HepG2 (cell line): ENCODE data around the gene SYNE1. TPM values are rescaled to one million over a fixed set of nuclear protein-coding genes. Genes with fewer than 3 reads are reported as not detected.

Experiments
- ARID5B ChIP-seq: IDR thresholded peaks from 2 replicates; pipeline ENCODE4 v1.4.0; 2020; ENCODE audit warnings: mild to moderate bottlenecking, missing genetic modification reagents
- ATF7 ChIP-seq, 2 experiments: fragments of 450-650 bp in 1 of 2; sonication (generic) in 1 of 2; formaldehyde crosslinking in 1 of 2; IDR thresholded peaks; 2 replicates each; pipeline versions ENCODE4 v1.4.0 to v1.6.1; 2016 to 2020; ENCODE audit warnings: antibody characterized with exemption in 1 of 2, mild to moderate bottlenecking in 1 of 2, missing genetic modification reagents in 1 of 2
- DNMT1 ChIP-seq: sonication (generic); formaldehyde crosslinking; IDR thresholded peaks from 2 replicates; pipeline ENCODE4 v1.5.1; 2020; ENCODE audit warnings: mild to moderate bottlenecking, missing genetic modification reagents
- EZH2 ChIP-seq: conservative IDR thresholded peaks from 2 replicates; pipeline ENCODE4 v1.6.1; 2012; ENCODE audit warnings: mild to moderate bottlenecking, low read depth, low read length, moderate library complexity
- FOXA1 ChIP-seq, 2 experiments: fragments of 450-650 bp in 1 of 2; sonication (generic) in 1 of 2; formaldehyde crosslinking in 1 of 2; IDR thresholded peaks; 2 replicates each; pipeline versions ENCODE4 v1.4.0 to v1.6.1; 2016 to 2020; ENCODE audit warnings: missing genetic modification reagents in 1 of 2
- GATAD1 ChIP-seq: IDR thresholded peaks from 2 replicates; pipeline ENCODE4 v1.6.1; 2016; ENCODE audit warnings: missing genetic modification reagents, missing compliant biosample characterization
- GLI4 ChIP-seq: sonication (generic); formaldehyde crosslinking; IDR thresholded peaks from 2 replicates; pipeline ENCODE4 v1.5.1; 2020; ENCODE audit warnings: missing genetic modification reagents, mild to moderate bottlenecking, moderate library complexity, borderline replicate concordance
- PHF21A ChIP-seq: sonication (generic); formaldehyde crosslinking; IDR thresholded peaks from 2 replicates; pipeline ENCODE4 v1.5.0; 2020; ENCODE audit warnings: mild to moderate bottlenecking, missing genetic modification reagents
- SAP130 ChIP-seq: IDR thresholded peaks from 2 replicates; pipeline ENCODE4 v1.6.1; 2016; ENCODE audit warnings: low read depth
- SATB2 ChIP-seq: sonication (generic); formaldehyde crosslinking; IDR thresholded peaks from 2 replicates; pipeline ENCODE4 v1.5.0; 2020; ENCODE audit warnings: missing genetic modification reagents
- SOX6 ChIP-seq, 2 experiments: fragments of 450-650 bp in 1 of 2; sonication (generic) in 1 of 2; formaldehyde crosslinking in 1 of 2; IDR thresholded peaks; 2 replicates each; pipeline versions ENCODE4 v1.4.0 to v1.6.1; 2017 to 2020; ENCODE audit warnings: antibody characterized with exemption in 1 of 2, mild to moderate bottlenecking in 1 of 2, missing genetic modification reagents in 1 of 2
- ZBTB4 ChIP-seq: sonication (generic); formaldehyde crosslinking; IDR thresholded peaks from 2 replicates; pipeline ENCODE4 v1.4.0; 2020; ENCODE audit warnings: missing genetic modification reagents, mild to moderate bottlenecking, borderline replicate concordance
- ZKSCAN5 ChIP-seq: sonication (generic); formaldehyde crosslinking; IDR thresholded peaks from 2 replicates; pipeline ENCODE4 v1.5.1; 2020; ENCODE audit warnings: mild to moderate bottlenecking, missing genetic modification reagents
- ZNF264 ChIP-seq: sonication (generic); formaldehyde crosslinking; IDR thresholded peaks from 2 replicates; pipeline ENCODE4 v1.4.0; 2020; ENCODE audit warnings: missing genetic modification reagents
- ZNF598 ChIP-seq: sonication (generic); formaldehyde crosslinking; IDR thresholded peaks from 2 replicates; pipeline ENCODE4 v1.5.1; 2020; ENCODE audit warnings: mild to moderate bottlenecking, missing genetic modification reagents, borderline replicate concordance
- ZNF737 ChIP-seq: sonication (generic); formaldehyde crosslinking; IDR thresholded peaks from 2 replicates; pipeline ENCODE4 v1.5.0; 2020; ENCODE audit warnings: missing genetic modification reagents, mild to moderate bottlenecking, borderline replicate concordance
- ZNF878 ChIP-seq: sonication (generic); formaldehyde crosslinking; IDR thresholded peaks from 2 replicates; pipeline ENCODE4 v1.8.1; 2023; ENCODE audit warnings: mild to moderate bottlenecking, missing genetic modification reagents, moderate library complexity
- ZSCAN29 ChIP-seq: sonication (generic); formaldehyde crosslinking; conservative IDR thresholded peaks from 2 replicates; pipeline ENCODE4 v1.4.0; 2020; ENCODE audit warnings: mild to moderate bottlenecking, missing genetic modification reagents
- polyA plus RNA-seq, 8 experiments: library from polyadenylated mRNA; depleted of rRNA in 3 of 8; stranded (reverse) in 7 of 8; unstranded in 1 of 8; fragments of >200 nt; fragmentation: Illumina TruSeq in 4 of 8; extraction: Trizol in 4 of 8; gene quantifications; 2 replicates each; pipeline versions ENCODE4 v1.2.1 to v1.2.3, GENCODE V29; 2011 to 2016; ENCODE audit warnings: low read depth in 4 of 8, missing spikeins in 1 of 8, mixed read lengths in 1 of 8; ENCODE audit not compliant: insufficient read depth in 1 of 8
- total RNA-seq, 5 experiments: library from RNA; depleted of rRNA; stranded (reverse); fragments of >200 nt; fragmentation: Illumina TruSeq; extraction: Trizol; gene quantifications; 2 replicates each; pipeline ENCODE4 v1.2.3, GENCODE V29; 2016; ENCODE audit warnings: low read depth in 1 of 5
- TF ChIP-seq, protein P1 (sequence below): sonication (generic); formaldehyde crosslinking; IDR thresholded peaks from 2 replicates; pipeline ENCODE4 v1.4.0; 2020; ENCODE audit warnings: mild to moderate bottlenecking, low read depth, missing genetic modification reagents
- TF ChIP-seq, protein P2 (sequence below): sonication (generic); formaldehyde crosslinking; IDR thresholded peaks from 2 replicates; pipeline ENCODE4 v1.4.0; 2020; ENCODE audit warnings: missing genetic modification reagents

SYNE1 gene
- total and polyA plus RNA-seq, 2 of the 13 experiments (the other 11 are each of a cell fraction or from before 2014, with no cell fraction given): 5.5 to 15.9 TPM

DNA sequence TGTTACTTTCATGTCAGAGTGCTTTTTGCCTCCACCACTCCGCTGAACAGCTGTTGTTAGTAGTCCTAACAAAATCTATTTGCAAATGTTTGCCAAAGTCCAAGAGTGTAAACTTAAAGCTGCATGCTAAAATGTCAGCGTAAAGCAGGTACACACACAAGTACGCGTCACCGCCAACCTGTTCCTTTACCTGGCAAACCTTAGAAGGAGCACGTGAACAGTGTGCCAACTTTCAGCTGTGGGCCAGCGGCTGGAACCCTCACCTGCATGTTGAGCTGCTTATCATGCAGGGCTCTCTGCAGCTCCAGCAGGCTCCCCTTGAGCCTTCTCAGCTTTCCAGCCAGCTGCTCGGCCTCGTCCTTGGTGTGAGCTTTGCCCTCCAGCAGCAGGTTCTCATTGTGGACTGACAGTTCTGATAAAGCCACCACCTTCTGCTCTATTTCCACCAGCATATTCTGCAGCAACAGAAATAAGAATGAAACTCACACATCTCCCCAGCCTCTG lies 359.3 kb downstream of the SYNE1 start (continued):
- TF ChIP-seq ARID5B (CRISPR knock-in tag) (peak; percentile 82), ZNF598 (CRISPR knock-in tag) (peak; percentile 60; the same call in 1 of the 2 replicates), ZSCAN29 (CRISPR knock-in tag) (peak; percentile 69; the same call in 1 of the 2 replicates), SAP130 (CRISPR knock-in tag) (peak; percentile 85), FOXA1 (IDR thresholded peaks at IDR 0.05) (no peak), FOXA1 (CRISPR knock-in tag; IDR thresholded peaks at IDR 0.05) (peak; percentile 26; the same call in 1 of the 2 replicates), DNMT1 (CRISPR knock-in tag) (no peak), SOX6 (IDR thresholded peaks at IDR 0.05) (no peak), SOX6 (CRISPR knock-in tag; IDR thresholded peaks at IDR 0.05) (peak; percentile 87), ATF7 (IDR thresholded peaks at IDR 0.05) (no peak), ATF7 (CRISPR knock-in tag; IDR thresholded peaks at IDR 0.05) (no peak), ZNF878 (CRISPR knock-in tag) (no peak), ZNF264 (CRISPR knock-in tag) (no peak; the same call in none of the 2 replicates), ZKSCAN5 (no peak), EZH2 (no peak), SATB2 (CRISPR knock-in tag) (no peak), ZNF737 (peak; percentile 69; the same call in 1 of the 2 replicates), ZBTB4 (no peak), GLI4 (no peak), GATAD1 (CRISPR knock-in tag) (0 out of 2 replicates have a peak, but pooled peaks have one; percentile 43), PHF21A (CRISPR knock-in tag) (peak; percentile 69; the same call in 1 of the 2 replicates)
- TF ChIP-seq, protein P1, sequence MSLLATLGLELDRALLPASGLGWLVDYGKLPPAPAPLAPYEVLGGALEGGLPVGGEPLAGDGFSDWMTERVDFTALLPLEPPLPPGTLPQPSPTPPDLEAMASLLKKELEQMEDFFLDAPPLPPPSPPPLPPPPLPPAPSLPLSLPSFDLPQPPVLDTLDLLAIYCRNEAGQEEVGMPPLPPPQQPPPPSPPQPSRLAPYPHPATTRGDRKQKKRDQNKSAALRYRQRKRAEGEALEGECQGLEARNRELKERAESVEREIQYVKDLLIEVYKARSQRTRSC (CRISPR knock-in tag): no peak
- TF ChIP-seq, protein P2, sequence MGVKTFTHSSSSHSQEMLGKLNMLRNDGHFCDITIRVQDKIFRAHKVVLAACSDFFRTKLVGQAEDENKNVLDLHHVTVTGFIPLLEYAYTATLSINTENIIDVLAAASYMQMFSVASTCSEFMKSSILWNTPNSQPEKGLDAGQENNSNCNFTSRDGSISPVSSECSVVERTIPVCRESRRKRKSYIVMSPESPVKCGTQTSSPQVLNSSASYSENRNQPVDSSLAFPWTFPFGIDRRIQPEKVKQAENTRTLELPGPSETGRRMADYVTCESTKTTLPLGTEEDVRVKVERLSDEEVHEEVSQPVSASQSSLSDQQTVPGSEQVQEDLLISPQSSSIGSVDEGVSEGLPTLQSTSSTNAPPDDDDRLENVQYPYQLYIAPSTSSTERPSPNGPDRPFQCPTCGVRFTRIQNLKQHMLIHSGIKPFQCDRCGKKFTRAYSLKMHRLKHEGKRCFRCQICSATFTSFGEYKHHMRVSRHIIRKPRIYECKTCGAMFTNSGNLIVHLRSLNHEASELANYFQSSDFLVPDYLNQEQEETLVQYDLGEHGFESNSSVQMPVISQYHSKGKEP (CRISPR knock-in tag): no peak; the same call in 1 of the 2 replicates
